Fibroblast of pulmonary artery (primary cell): ENCODE results near the gene C3orf22.

Experiments
- DNase-seq: peaks from one replicate; pipeline ENCODE4 v3.0.0-alpha.2; 2010; ENCODE audit warnings: low read depth
- H3K4me3 ChIP-seq: replicated peaks from 2 replicates; pipeline ENCODE4 v1.5.1; 2011; ENCODE audit warnings: low read depth, mild to moderate bottlenecking, control low read depth, low read length, moderate library complexity
- CTCF ChIP-seq: IDR thresholded peaks from 2 replicates; pipeline ENCODE4 v1.5.1; 2011; ENCODE audit warnings: mild to moderate bottlenecking, control low read depth, low read length, inconsistent platforms; ENCODE audit errors: missing control alignments

The C3orf22 gene

GRCh38 chr3:126530171-126531050 is 28.3 kb downstream of the C3orf22 start:
- TF ChIP-seq CTCF, result no peak
- H3K4me3 ChIP-seq, result no peak overlapping the region
- no peak for DNase-seq

- no peak for DNase-seq
- H3K4me3 ChIP-seq, result no peak overlapping the region
- no peak for TF ChIP-seq CTCF
These were observed 29.1 kb downstream of the C3orf22 start for GRCh38 chr3:126529585-126530170.

GRCh38 chr3:126528800-126529541 is 29.8 kb downstream of the C3orf22 start:
- DNase-seq, result peak; percentile 20
- no peak overlapping the region for H3K4me3 ChIP-seq
- TF ChIP-seq CTCF, result no peak

- DNase-seq, result no peak
- no peak overlapping the region for H3K4me3 ChIP-seq
- no peak for TF ChIP-seq CTCF
These were observed 30.3 kb downstream of the C3orf22 start for GRCh38 chr3:126528419-126528799.

GRCh38 chr3:126527455-126528211 is 31.1 kb downstream of the C3orf22 start:
- no peak for TF ChIP-seq CTCF
- no peak for DNase-seq
- no peak overlapping the region for H3K4me3 ChIP-seq

- no peak for TF ChIP-seq CTCF
- no peak overlapping the region for H3K4me3 ChIP-seq
- no peak for DNase-seq
These were observed 31.7 kb downstream of the C3orf22 start for GRCh38 chr3:126527006-126527405.
